Stimulated activated CD8-positive, alpha-beta memory T cell treated with anti-CD3 and anti-CD28 coated beads, Interleukin-7, amount 100 ng/mL, for 48 hours (primary cell): ENCODE results near the gene ZC3H8.
"Not testable (repeated sequence)": the region's sequence is repeated elsewhere in the genome, so short reads cannot be mapped to it uniquely, and the experiment has no call there.

Experiments used
- DNase-seq, 2 donors: peaks; one replicate each; pipeline ENCODE4 v3.0.0-alpha.2; 2020; ENCODE audit warnings: low read depth in 1 of 2; ENCODE audit errors: extremely low read depth in 1 of 2

Gene ZC3H8

DNA sequence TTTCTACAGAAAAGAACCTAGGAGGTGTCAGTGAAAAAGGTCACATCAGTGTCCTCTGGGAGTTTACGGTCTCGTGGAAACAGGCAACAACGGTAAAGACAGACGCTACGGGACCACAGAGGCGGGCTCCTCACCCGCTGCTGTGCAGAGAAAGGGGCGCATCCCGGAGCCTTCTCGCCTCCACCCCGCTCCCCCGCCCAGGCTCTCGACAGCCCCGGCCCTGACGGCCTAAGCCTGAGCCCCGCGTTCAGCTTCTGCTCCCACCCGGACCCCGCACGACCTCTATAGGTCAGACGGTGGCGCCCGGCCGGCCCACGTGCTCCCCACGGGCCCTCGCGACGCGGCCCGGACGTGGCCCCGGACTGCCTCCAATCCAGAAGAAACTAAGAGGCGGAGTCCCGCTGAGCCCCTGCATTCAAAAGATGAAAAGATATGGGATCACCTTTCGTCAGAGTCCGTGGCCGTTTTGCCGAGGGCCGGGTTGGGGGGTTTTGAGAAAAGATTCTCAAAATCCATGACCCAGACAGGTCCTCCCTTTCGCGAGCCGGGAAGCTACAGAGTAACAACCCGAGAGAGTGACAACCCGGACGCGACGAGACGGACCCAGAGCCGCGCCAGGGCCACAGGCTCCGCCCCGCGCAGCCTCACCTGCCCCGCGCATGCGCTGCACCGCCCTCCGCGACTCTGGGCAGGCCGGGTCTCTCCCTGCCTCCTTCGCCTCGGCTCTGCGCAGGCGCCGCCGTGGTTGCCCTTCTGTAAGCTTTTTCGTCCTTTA is at the start of gene ZC3H8:
Gene ZC3H8, minus strand, starts transcription at position 577 of the 775 bp plus-strand sequence. Its CDS starts 61 bp downstream, at position 516.
- DNase-seq = peak; percentile 92 to 93

DNA sequence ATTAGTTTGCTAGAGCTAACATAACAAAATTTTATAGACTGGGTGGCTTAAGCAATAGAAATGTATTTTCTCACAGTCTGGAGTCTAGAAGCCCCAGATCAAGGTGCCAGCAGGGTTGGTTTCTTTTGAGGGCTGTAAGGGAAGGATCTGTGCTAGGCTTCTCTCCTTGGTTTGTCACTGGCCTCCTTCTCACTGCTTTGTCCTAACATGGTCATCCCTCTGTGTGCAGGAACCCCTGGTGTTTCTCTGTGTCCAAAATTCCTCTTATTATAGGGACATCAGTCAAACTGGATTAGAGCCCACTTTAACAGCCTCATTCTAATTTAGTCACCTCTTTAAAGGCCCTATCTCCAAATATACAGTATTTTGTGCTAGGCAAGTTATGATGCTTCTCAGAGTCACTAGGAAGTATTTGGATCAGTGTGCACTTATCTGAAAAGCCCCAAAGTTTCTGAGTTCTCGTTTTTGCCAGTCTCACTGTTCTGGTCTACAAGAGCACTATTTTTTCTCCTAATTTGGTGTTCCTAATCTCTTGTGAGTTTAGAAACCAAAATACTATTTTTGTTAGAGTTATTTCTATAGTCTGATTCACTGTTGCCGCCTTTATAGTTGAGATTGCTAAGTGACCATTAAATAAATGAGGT is 49.6 kb upstream of the ZC3H8 start:
- DNase-seq = no peak

DNA sequence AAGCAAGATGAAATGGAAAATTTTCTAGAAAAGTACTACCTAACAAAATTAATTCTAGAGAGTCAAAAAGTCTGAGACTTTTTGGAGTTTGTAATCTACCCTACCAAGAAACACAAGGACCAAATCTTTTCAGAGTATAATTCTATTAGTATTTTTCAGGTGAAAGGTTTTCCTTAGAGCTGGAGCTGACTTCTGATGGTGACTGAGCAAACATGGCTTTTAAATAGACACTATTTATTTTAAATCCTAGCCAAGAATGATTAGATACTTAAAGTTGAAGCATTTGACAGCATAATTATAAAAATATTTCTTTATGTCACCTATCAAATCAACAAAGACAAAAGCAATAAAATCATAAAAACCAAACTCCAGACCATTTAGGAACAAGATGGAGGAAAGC is 47.1 kb upstream of the ZC3H8 start:
- no peak for DNase-seq

DNA sequence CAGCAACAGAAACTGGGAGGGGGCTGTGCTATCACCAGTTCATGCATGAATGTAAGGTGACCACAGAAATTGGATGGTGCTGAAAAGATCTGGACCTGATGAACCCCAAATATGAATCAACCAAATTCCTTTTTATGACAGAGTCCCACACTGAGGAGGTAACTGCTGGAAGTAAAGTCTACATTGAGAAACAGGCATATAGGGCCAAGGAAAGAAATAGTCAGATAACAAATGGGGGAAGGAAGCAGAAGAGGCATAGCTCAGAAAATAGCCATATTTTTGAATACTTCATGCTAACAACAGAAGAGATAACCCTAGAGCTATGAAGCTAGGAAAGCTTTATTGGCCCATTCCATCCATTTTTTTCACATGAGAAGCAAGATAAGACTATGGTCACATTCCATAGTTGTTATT is 46.3 kb upstream of the ZC3H8 start:
- DNase-seq = no peak

DNA sequence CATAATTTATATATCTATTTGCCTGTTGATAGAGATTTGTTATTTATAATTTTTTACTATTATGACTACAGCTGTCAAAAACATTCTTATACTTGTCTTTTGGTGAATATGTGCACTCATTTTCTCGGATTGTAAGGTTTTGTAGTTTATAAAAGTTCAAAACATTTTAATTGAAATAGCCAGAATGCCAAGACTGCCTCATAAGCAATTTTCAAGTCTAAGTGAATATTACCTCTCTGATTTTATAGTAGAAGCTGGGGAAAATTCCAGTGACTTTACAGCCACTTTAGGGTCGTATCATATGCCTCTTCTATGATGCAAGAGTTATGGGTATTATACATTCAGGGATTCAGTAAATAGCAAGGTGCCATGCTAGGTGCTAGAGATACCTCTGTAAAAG is 41.6 kb upstream of the ZC3H8 start:
- DNase-seq = no peak

DNA sequence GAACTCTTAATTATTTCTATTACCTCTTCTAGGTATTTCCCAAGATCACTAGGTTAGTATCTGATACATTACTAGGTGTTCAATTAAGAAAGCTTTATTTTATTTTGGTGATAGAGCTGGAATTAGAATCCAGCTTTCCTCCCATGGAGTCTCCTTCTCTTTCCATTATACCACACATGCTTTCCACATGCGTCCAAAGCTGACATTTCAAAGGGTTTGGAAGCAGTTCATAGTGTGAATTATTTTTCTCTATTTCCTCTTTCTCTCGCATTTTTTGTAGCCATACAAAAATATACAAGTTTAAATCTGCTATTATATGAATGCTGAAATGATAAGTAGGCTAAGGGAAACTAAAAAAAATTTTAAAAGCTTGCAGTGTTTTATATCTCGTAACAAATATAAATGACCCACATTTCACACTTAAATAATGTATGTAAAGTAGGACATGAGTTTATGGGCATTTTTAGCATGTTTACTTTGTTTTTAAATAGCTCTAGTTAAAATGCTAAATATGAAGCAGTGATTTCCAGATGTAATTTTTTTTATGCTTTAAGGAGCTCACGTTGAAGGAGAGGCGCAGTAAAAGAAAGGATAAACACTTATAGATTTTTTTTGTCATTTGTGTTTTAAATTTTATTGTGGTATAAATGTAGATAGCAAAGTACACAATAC is 40.7 kb upstream of the ZC3H8 start:
- DNase-seq = no peak

DNA sequence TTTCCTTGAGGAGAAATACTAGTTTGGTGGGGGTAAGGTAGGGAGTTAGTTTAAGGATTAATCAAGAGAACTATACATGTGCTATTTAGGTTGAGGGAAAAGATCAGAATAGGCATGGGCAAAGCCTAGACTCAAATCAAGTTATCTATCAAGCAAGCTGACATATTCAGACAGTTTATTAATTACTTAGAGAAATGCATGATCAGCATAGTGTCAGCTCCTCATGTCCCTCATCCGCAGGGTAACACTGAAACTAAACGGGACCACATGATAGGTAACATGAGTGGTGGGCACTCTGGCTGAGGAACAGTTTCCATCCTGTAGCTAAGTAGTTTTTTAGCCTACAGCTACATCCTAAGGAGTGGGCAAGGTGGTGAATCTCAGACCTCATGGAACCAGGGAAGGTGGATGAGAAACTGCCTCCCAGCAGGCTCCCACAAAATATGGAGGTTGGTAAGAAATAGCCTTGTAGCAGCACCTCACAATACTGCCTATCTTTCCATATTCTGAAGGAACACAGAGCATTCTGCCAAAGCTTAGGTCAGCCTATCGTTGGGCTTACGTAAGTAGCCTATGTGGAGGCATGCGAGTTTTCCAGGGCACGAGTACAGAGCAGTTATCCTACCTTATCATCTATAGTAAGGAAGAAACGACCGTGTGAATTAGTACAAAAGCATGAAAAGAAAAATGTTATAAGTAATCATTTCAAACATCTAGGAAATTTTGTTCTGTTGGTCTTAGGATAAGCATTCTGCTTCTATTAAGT is 39.0 kb upstream of the ZC3H8 start:
- DNase-seq = no peak

DNA sequence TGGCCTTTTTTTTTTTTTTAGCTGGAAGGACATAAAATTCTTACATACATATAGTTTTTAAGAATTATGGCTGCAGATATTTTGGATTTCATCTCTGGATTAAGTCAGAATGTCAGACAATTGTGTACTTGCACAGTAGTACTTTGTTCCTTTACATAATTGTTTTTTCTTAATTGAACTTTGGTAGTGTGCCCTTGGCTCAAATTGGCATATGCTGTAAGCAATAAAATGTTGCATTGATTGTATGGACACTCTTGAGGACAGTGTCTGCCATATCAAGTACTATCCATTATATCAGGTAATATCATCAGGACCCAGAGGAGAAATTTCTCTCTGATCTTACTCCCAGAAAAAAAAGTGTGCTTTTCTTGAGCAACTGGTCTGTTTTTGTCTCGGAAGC is 35.8 kb upstream of the ZC3H8 start:
- DNase-seq = no peak

DNA sequence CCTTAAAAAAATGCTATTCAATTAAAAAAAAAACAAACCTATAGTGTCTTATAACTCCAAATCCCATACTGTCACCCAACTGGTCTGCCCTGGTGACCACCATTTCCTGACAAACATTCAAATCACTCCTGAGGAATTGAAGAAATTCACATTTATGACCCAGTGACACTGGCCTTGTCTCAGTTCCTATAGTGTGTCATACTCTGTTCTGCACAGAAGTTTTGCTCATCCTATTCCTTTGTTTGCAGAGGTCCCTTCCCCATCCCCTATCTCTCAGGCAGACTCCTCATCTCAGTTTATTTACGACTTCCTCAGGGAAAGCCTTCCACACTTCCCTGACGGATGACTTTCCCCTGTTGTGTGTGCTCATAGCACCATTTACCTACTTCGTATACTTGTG is 35.2 kb upstream of the ZC3H8 start:
- DNase-seq = no peak

DNA sequence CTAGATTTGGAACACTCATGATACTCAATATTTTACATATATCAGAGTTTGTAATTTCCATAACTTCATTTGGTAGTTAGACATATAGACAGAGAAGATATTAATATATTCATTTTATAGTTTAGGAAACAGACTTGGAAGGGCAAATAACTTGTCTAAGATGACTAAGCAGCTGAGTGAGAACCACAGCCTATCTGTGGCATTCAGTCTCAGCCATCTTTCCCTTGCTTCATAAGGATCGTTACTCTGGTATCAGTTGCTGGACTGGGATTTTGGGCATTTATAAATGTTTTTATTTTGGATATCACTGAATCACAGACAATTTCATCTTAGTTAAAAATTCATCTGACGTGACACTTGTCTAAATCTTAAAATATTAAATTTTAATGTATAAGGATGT is 28.7 kb upstream of the ZC3H8 start:
- not testable (repeated sequence) for DNase-seq

DNA sequence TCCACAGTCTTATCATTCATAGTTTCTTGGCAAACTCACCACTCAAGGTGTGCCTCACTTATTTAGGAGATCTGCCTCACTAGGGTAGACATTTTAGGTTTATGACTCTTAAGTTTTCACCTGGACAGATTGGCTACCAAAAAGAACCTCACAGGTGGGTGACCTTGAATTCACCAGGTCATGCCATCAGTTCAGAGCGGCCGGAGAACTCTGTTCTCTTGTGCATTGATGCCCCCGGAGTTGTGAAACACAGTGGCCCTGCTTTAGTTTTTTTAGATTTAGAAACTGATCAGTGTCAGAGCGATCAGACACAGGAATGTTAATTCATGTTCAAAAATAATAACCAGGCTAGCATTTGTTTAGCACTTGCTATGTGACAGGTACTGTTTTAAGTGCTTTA is 27.2 kb upstream of the ZC3H8 start:
- DNase-seq = not testable (repeated sequence)

DNA sequence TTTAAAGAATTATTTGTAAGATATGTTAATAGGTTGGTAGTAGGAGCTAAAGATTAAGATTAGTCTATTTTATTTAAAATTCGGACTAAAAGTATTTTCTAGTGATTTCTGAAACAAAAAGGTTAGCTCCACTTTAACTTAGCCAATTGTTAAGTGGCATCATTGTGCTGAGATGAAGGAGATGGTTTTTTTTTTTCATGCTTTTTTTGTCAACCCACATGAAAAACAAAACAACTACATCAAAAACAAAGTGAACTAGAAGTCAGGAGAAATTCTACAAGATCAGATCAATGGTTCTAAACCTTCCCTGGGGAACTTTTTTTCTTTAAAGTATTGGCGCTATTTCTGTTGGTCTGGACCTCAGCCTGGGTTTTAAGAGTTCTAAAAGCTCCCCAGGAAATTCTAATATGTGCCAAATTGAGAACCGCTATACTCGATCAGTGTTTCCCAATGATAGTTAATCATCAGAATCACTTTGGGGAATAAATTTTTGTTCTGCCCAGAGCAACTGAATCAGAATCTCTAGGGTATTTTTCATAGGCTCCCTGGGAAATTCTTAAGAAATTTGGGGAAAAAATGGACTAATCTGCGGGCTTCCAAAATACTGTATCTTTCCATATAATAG is 22.9 kb upstream of the ZC3H8 start:
- no peak for DNase-seq

DNA sequence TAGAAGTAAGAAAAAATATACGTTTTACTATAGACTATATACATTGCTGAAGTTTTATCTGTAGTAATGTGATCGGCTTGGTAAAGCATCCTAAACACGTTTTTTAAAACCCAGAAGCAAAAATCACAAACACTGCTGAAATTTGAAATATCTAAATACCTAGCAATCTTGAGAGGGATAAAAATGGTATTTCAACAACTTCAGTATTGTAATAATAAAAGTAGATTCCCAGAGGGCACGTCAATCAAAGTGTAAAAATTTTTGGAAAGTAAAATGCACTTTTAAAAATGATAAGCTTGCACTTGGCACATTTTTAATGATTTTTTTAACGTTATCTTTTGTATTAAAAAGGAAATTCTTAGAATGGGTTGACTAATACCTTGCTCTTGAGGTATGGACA is 22.1 kb upstream of the ZC3H8 start:
- no peak for DNase-seq

DNA sequence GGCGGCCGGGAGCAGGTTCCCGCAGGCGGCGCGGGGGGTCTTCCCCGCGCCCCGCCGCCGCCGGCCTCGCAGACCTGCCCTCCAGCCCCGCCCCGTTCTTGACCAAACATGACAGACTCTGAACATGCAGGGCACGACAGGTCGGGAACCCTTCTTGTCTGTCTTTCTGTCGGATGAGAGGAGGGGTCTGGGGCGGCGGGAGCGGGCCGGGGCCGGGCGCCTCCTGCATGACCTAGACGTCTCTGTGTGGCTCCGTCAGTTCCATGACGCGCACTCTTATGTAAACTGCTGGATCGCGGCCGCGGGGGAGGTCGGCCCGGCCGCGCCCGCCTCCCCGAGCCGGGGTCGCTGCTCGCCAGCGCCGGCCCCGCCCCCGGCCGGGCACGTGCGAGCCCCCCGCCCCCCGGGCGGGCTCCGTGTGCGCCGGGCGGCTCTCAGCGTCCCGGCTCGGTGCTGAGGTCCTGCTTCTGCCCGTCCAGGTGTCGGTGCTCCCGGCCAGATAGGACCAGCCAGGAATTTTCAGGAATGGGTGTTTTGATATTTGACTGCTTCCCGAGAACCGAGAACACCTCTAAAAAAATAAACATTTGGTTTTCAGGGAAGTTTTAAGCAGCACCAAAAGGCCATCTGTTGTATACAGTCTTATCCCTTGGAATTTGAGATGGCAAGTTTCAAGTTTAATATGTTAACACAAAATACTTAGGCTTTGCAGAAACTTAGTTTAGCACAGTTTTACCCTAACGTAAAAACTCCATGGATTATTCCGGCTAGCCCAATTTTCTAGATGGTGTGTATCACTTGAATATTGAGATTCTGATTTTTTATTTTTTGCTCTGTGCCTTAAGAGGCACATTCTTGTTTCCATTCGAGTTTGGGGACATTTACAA is 21.3 kb upstream of the ZC3H8 start:
- peak; percentile 63 to 73 for DNase-seq

DNA sequence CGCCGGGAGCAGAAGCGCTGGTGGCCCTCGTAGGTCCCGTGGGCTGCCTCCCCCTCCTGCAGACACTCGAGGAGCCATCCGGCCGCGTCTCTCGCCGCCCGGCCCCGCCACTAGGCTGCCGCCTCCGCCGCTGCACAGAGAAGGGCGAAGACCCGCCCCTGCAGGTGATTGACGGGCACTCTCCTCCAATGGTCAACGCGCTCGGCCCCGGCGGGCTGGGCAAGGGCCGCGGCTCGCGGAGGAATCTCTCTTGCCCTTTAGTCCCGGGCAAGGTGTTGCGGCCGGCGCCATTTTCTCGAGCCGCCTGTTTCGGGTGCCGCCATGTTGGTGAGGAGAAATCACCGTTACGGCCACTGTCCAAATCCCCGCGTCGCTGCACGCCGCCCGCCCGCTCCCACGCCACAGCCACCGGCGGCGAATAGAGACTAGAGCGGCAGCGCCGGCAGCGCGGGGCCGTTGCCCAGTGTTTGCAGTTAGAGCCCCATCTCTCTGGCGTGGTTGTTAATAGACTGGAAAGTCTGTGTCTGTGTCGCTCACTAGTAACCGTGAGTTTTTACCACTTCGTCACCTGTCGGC is 20.6 kb upstream of the ZC3H8 start, which contains the start of gene ZC3H6:
Gene ZC3H6, plus strand, starts transcription at position 287 of the 576 bp plus-strand sequence. CDS start 398 bp downstream, outside the sequence.
- DNase-seq = peak; percentile 97 to 99

DNA sequence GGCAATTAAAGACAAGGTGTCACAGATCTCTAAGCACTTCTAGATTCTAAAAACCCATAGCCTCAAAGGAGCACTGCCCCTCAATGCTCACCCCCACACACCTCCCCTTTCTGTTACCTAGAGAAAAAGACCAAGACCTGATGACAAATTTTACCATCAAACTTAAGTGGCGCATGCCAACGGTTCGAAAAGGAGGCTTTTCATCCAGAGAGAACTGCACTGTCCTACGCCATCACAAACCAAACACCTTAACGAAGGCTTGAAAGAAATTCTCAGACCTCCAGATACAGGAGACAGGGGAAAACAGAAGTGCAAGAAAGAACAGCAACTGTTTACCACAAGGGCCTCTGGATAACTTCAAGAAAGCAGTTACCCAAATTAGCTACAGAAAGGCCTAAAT is 18.5 kb upstream of the ZC3H8 start:
- DNase-seq = no peak

DNA sequence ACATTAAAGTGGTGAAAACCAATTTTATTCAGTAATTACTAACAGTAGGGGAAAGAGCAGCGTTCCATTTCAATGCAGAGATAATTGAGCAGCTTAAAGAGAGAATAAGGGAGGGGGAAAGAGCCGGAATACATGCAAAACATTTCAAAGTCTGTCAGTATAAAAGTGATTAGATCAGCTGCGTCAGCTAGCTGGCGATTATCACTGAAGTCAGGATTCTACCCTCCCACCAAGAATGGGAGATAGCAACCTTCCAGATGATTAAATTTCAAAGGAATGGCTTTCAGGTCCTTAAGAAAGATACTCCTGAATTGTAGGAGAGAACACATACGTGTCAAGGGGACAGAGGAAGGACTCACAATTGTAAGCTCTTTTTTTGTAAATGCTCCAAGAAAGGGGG is 17.8 kb upstream of the ZC3H8 start:
- no peak for DNase-seq

DNA sequence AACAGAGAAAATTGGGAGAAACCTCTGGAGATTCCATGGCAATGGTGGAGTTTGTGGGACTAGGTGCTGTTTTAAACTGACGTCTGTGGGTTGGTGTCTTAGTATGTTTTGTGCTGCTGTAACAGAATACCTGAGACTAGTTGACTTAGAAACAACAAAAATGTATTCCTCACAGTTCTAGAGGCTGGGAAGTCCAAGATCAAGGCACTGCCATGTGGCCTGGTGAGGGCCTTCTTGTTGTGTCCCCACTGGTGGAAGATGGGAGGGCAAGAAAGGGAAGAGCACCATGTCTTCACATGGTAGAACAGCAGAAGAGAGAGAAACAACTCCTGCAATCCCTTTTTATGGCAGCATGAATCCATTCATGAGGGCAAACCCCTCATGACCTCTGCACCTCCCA is 13.7 kb upstream of the ZC3H8 start:
- no peak for DNase-seq

DNA sequence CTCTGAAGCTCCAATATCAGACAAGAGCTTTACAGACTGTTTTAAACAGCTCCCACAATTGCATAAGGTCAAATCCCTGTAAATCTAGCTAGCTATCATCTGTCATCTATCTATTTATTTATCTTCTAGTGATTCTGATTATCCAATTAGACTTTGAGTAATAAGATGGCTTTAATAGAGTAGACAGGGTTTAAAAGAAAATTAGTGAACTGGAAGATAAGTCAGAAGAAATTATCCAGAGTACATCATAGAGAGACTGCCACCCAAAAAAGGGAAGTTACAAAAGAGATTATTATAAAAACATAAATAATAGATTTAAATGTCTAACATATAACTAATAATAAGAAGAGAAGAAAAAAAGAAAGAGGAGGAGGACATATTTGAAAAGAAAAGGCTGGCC is 8.0 kb upstream of the ZC3H8 start:
- no peak for DNase-seq
